Measurements from ENCODE around the gene KDM6A.

GRCh38 chrX:45140812-45141211 is 267.8 kb downstream of the KDM6A start:
- TF ChIP-seq CTCF (IDR thresholded peaks at IDR 0.05), result no peak
- no peak for TF ChIP-seq POLR2A (IDR thresholded peaks at IDR 0.05)
